ENCODE measurements around the gene CDKAL1. TPM values are rescaled to one million over a fixed set of nuclear protein-coding genes. Genes with fewer than 3 reads are reported as not detected.
A peak's percentile ranks its signal among the peaks of the same experiment; 100 is the strongest.

Gene CDKAL1
- total and polyA plus RNA-seq, 2 experiments from 2014 or later: 14.4 to 19.5 TPM

DNA sequence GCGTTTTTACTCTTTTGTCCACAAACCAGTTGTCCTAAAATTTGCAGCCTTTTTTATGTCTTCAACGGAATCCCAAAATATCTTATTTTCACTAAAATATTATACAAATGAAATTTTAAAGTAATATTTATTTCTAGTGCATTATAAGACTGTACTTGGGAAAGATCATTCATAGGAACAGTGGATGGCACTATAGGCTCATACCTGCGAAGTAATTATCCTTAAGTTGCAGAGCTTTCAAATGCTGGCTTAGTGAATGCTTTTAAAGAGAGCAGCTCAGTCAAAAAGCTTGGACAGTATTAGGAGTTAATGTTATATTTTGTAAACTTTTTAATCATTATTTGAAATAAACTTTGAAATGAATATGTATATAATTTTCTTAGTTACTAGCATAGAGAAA is 254.9 kb downstream of the CDKAL1 start:
- no peak overlapping the region for H3K4me2 ChIP-seq
- no peaks in the 10 kb centered on the region for H3K36me3 ChIP-seq (replicated peaks; ENCODE audit: insufficient read depth, low read depth)
- H3K9me3 ChIP-seq (ENCODE audit: low read depth): no peaks in the 10 kb centered on the region
- TF ChIP-seq EZH2 (IDR thresholded peaks at IDR 0.05; ENCODE audit: borderline replicate concordance) (no peak), EZH2phosphoT487 (IDR thresholded peaks at IDR 0.05; ENCODE audit: low read depth, severe bottlenecking, unreplicated experiment) (no peak)
- TF ChIP-seq, protein P1, sequence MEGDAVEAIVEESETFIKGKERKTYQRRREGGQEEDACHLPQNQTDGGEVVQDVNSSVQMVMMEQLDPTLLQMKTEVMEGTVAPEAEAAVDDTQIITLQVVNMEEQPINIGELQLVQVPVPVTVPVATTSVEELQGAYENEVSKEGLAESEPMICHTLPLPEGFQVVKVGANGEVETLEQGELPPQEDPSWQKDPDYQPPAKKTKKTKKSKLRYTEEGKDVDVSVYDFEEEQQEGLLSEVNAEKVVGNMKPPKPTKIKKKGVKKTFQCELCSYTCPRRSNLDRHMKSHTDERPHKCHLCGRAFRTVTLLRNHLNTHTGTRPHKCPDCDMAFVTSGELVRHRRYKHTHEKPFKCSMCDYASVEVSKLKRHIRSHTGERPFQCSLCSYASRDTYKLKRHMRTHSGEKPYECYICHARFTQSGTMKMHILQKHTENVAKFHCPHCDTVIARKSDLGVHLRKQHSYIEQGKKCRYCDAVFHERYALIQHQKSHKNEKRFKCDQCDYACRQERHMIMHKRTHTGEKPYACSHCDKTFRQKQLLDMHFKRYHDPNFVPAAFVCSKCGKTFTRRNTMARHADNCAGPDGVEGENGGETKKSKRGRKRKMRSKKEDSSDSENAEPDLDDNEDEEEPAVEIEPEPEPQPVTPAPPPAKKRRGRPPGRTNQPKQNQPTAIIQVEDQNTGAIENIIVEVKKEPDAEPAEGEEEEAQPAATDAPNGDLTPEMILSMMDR (IDR thresholded peaks at IDR 0.05; ENCODE audit: poor library complexity): peak; percentile 38
- H3K9me2 ChIP-seq (replicated peaks; ENCODE audit: insufficient read depth): no peaks in the 10 kb centered on the region
- H3K79me2 ChIP-seq: no peaks in the 10 kb centered on the region
- H3K27me3 ChIP-seq: no peaks in the 10 kb centered on the region
- no peak overlapping the region for H2AFZ ChIP-seq
- peak; percentile 13 for DNase-seq (ENCODE audit: low spot score)
- peaks cover 19% of the 10 kb centered on the region for H3K4me1 ChIP-seq (ENCODE audit: insufficient read depth)
- 92% methylated on average over 3 of the region's 3 CpGs for WGBS (ENCODE audit: low lambda C conversion rate, missing lambda C conversion rate)
- H4K20me1 ChIP-seq (ENCODE audit: insufficient read depth, poor library complexity, severe bottlenecking): no peaks in the 10 kb centered on the region
- no peak overlapping the region for H3K27ac ChIP-seq
- H3K4me3 ChIP-seq: no peak overlapping the region

DNA sequence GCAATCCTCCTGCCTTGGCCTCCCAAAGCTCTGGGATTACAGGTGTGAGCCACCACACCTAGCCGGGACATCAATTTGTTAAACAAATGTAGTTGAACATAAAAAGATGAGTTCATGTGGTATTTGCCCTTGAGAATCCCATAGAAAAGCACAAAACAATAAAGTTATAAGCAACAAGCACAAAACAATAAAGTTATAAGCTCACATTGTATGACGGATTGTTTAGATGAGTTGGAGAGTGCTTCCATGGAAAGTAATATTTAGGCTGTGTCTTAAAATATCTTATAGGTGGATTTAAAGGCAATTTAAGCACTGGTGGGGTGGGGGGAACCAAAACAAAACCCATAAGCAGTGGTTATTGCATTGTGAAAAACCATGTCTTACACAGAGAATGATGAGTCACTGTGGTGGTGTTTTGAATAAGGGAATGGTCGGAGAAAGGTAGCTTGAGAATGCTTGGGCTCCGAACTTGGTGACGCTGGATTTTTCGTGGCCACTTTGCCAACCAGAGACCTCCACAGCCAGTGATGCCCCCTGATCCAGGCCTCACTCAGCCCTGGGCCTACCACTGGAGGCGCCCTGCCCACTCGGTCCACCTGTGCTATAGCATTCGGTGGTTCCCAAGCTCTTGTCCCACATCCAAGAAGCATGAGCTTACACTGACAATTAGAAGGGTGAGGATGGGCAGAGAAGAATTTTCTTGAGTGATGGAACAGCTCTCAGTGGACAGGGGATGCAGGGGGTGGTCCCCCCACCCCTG is 256.0 kb downstream of the CDKAL1 start:
- TF ChIP-seq EZH2phosphoT487 (IDR thresholded peaks at IDR 0.05; ENCODE audit: low read depth, severe bottlenecking, unreplicated experiment) (no peak), EZH2 (IDR thresholded peaks at IDR 0.05; ENCODE audit: borderline replicate concordance) (no peak)
- H3K79me2 ChIP-seq: no peaks in the 10 kb centered on the region
- no peaks in the 10 kb centered on the region for H4K20me1 ChIP-seq (ENCODE audit: insufficient read depth, poor library complexity, severe bottlenecking)
- peaks cover 19% of the 10 kb centered on the region for H3K4me1 ChIP-seq (ENCODE audit: insufficient read depth)
- H3K4me2 ChIP-seq: no peak overlapping the region
- no peaks in the 10 kb centered on the region for H3K27me3 ChIP-seq
- no peaks in the 10 kb centered on the region for H3K36me3 ChIP-seq (replicated peaks; ENCODE audit: insufficient read depth, low read depth)
- H3K9me2 ChIP-seq (replicated peaks; ENCODE audit: insufficient read depth): no peaks in the 10 kb centered on the region
- WGBS (ENCODE audit: low lambda C conversion rate, missing lambda C conversion rate): 90% methylated on average over 9 of the region's 9 CpGs
- no peak overlapping the region for H3K4me3 ChIP-seq
- no peak overlapping the region for H3K27ac ChIP-seq
- H2AFZ ChIP-seq: no peak overlapping the region
- no peaks in the 10 kb centered on the region for H3K9me3 ChIP-seq (ENCODE audit: low read depth)
- no peak for DNase-seq (ENCODE audit: low spot score)

DNA sequence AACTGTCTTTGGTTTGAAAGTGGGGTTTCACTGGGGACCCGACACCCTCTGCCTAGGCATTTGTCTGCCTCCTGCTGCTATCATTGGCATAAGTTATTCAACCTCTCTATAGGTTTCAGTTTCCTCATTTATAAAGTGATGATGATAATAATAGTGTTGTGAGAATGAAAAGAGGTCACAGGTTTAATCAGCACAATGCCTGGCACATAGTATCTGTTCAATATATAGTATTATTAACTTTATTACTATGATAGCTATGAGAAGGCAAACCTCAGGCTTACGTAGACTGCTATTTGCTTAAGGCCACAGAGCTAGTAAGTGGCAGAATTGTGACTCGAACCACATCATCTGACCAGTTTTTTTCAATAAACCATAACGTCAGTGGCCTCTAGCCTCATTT is 256.8 kb downstream of the CDKAL1 start:
- Histone ChIP-seq H3K79me2 (no peaks in the 10 kb centered on the region), H3K9me2 (replicated peaks; ENCODE audit: insufficient read depth) (no peaks in the 10 kb centered on the region), H4K20me1 (ENCODE audit: insufficient read depth, poor library complexity, severe bottlenecking) (no peaks in the 10 kb centered on the region), H3K27me3 (no peaks in the 10 kb centered on the region), H3K4me1 (ENCODE audit: insufficient read depth) (peaks cover 19% of the 10 kb centered on the region), H3K4me3 (no peak overlapping the region), H3K9me3 (ENCODE audit: low read depth) (no peaks in the 10 kb centered on the region), H3K36me3 (replicated peaks; ENCODE audit: insufficient read depth, low read depth) (no peaks in the 10 kb centered on the region), H2AFZ (no peak overlapping the region), H3K4me2 (no peak overlapping the region), H3K27ac (no peak overlapping the region)
- DNase-seq (ENCODE audit: low spot score): no peak
- WGBS (ENCODE audit: low lambda C conversion rate, missing lambda C conversion rate): 75% methylated on average over 4 of the region's 4 CpGs
- TF ChIP-seq, protein P1 (IDR thresholded peaks at IDR 0.05; ENCODE audit: poor library complexity): no peak
- TF ChIP-seq EZH2phosphoT487 (IDR thresholded peaks at IDR 0.05; ENCODE audit: low read depth, severe bottlenecking, unreplicated experiment): no peak
- no peak for TF ChIP-seq EZH2 (IDR thresholded peaks at IDR 0.05; ENCODE audit: borderline replicate concordance)

DNA sequence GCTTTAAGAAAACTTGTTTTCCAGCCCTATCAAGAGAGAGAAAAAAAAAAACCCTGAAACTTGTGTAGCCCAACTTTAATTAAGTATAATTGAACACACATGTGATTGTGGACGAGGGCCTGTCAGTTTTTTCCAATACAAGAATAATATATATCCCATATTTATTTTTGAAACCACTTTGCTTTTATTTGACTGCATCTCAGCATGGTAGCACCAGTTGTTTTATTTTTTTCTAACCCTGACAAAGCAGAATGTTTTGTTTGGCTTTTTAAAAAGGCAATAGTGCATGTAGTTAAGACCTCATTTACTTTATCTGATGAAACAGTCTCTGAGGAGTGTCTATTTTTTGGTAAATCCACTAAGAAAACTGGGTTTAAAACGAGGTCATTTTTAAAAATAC is 257.7 kb downstream of the CDKAL1 start:
- no peaks in the 10 kb centered on the region for H3K9me3 ChIP-seq (ENCODE audit: low read depth)
- 46% methylated on average over 2 of the region's 2 CpGs for WGBS (ENCODE audit: low lambda C conversion rate, missing lambda C conversion rate)
- no peak overlapping the region for H2AFZ ChIP-seq

More for the DNA sequence above, 257.7 kb downstream of the CDKAL1 start:
- no peaks in the 10 kb centered on the region for H3K9me2 ChIP-seq (replicated peaks; ENCODE audit: insufficient read depth)
- TF ChIP-seq, protein P1 (IDR thresholded peaks at IDR 0.05; ENCODE audit: poor library complexity): no peak
- TF ChIP-seq EZH2 (IDR thresholded peaks at IDR 0.05; ENCODE audit: borderline replicate concordance) (no peak), EZH2phosphoT487 (IDR thresholded peaks at IDR 0.05; ENCODE audit: low read depth, severe bottlenecking, unreplicated experiment) (no peak)
- H3K4me1 ChIP-seq (ENCODE audit: insufficient read depth): peaks cover 19% of the 10 kb centered on the region
- H3K4me2 ChIP-seq: peak overlapping the region; percentile 43
- H3K36me3 ChIP-seq (replicated peaks; ENCODE audit: insufficient read depth, low read depth): no peaks in the 10 kb centered on the region
- no peak for DNase-seq (ENCODE audit: low spot score)
- no peaks in the 10 kb centered on the region for H3K27me3 ChIP-seq
- H3K79me2 ChIP-seq: no peaks in the 10 kb centered on the region
- no peaks in the 10 kb centered on the region for H4K20me1 ChIP-seq (ENCODE audit: insufficient read depth, poor library complexity, severe bottlenecking)
- no peak overlapping the region for H3K4me3 ChIP-seq
- peak overlapping the region; percentile 41 for H3K27ac ChIP-seq

Data from hepatocyte (in vitro differentiated cells).